WTC11 (cell line): ENCODE data around the gene ARHGAP44. TPM values are rescaled to one million over a fixed set of nuclear protein-coding genes. Genes with fewer than 3 reads are reported as not detected.

Experiments
- ATAC-seq: fragments of 200-7000 bp; cut with Tn5 transposase; 2 replicates; pipeline ENCODE4 v1.10.0; 2021; ENCODE audit warnings: mild to moderate bottlenecking, moderate library complexity
- CTCF ChIA-PET: fragments of 300-600 bp; sonication (Branson Sonifier 250); formaldehyde crosslinking; loops from one replicate; lab custom pipeline; 2021; ENCODE audit warnings: antibody characterized with exemption; lab: Charles Lee
- POLR2A ChIA-PET: fragments of 350-600 bp; sonication (Branson Sonifier 250); formaldehyde crosslinking; loops from one replicate; lab custom pipeline; 2021; ENCODE audit warnings: antibody characterized with exemption; lab: Charles Lee
- DNase-seq: peaks from one replicate; pipeline ENCODE4 v3.0.0; 2021; ENCODE audit warnings: low spot score
- H3K27ac Mint-ChIP-seq: 2 replicates; pipeline ENCODE4 v1.8.0; 2021; ENCODE audit warnings: mixed read lengths
- H3K27me3 Mint-ChIP-seq: 2 replicates; pipeline ENCODE4 v1.8.0; 2021; ENCODE audit warnings: low read depth, mild to moderate bottlenecking, moderate library complexity, mixed read lengths
- H3K36me3 Mint-ChIP-seq: 2 replicates; pipeline ENCODE4 v1.8.0; 2021; ENCODE audit warnings: mixed read lengths
- H3K4me1 Mint-ChIP-seq: 2 replicates; pipeline ENCODE4 v1.8.0; 2022; ENCODE audit warnings: mixed read lengths
- H3K4me3 Mint-ChIP-seq: 2 replicates; pipeline ENCODE4 v1.8.0; 2021; ENCODE audit warnings: mild to moderate bottlenecking, moderate library complexity, mixed read lengths
- H3K9me3 Mint-ChIP-seq: 2 replicates; pipeline ENCODE4 v1.8.0; 2021; ENCODE audit warnings: mixed read lengths
- ARID4B ChIP-seq: sonication (generic); formaldehyde crosslinking; IDR thresholded peaks from 2 replicates; pipeline ENCODE4 v1.8.0; 2023; ENCODE audit warnings: missing genetic modification reagents, mild to moderate bottlenecking, borderline replicate concordance
- CBFB ChIP-seq: sonication (generic); formaldehyde crosslinking; IDR thresholded peaks from 2 replicates; pipeline ENCODE4 v1.8.1; 2022; ENCODE audit warnings: mild to moderate bottlenecking, low read depth, missing genetic modification reagents
- FOXJ3 ChIP-seq: sonication (generic); formaldehyde crosslinking; IDR thresholded peaks from 2 replicates; pipeline ENCODE4 v1.9.0; 2021; ENCODE audit warnings: missing genetic modification reagents, mild to moderate bottlenecking, borderline replicate concordance
- GABPB1 ChIP-seq: sonication (generic); formaldehyde crosslinking; IDR thresholded peaks from 2 replicates; pipeline ENCODE4 v1.8.1; 2023; ENCODE audit warnings: mild to moderate bottlenecking, missing genetic modification reagents
- GRHL2 ChIP-seq: fragments of 250-450 bp; sonication (Bioruptor Pico); IDR thresholded peaks from 2 replicates; pipeline ENCODE4 v1.8.0; 2022; ENCODE audit warnings: mild to moderate bottlenecking, moderate library complexity; ENCODE audit not compliant: insufficient replicate concordance, severe bottlenecking
- IRF2 ChIP-seq: sonication (generic); formaldehyde crosslinking; IDR thresholded peaks from 2 replicates; pipeline ENCODE4 v1.8.0; 2022; ENCODE audit warnings: low read depth, missing genetic modification reagents, borderline replicate concordance
- MLX ChIP-seq: sonication (generic); formaldehyde crosslinking; IDR thresholded peaks from 2 replicates; pipeline ENCODE4 v1.8.1; 2023; ENCODE audit warnings: mild to moderate bottlenecking, missing genetic modification reagents, moderate library complexity
- PRDM15 ChIP-seq: sonication (generic); formaldehyde crosslinking; IDR thresholded peaks from 2 replicates; pipeline ENCODE4 v1.8.0; 2022; ENCODE audit warnings: missing genetic modification reagents
- SOX15 ChIP-seq: fragments of 250-450 bp; sonication (Bioruptor Pico); IDR thresholded peaks from 2 replicates; pipeline ENCODE4 v1.9.0; 2021; ENCODE audit warnings: mild to moderate bottlenecking
- SP1 ChIP-seq: sonication (generic); formaldehyde crosslinking; conservative IDR thresholded peaks from 2 replicates; pipeline ENCODE4 v1.8.1; 2022; ENCODE audit warnings: missing genetic modification reagents
- TCF7 ChIP-seq: sonication (generic); formaldehyde crosslinking; IDR thresholded peaks from 2 replicates; pipeline ENCODE4 v1.8.0; 2022; ENCODE audit warnings: mild to moderate bottlenecking, low read depth, missing genetic modification reagents, moderate library complexity
- USF1 ChIP-seq: sonication (generic); formaldehyde crosslinking; IDR thresholded peaks from 2 replicates; pipeline ENCODE4 v1.8.0; 2022; ENCODE audit warnings: mild to moderate bottlenecking, missing genetic modification reagents
- ZMAT4 ChIP-seq: fragments of 250-450 bp; sonication (Bioruptor Pico); IDR thresholded peaks from 2 replicates; pipeline ENCODE4 v1.9.0; 2021; ENCODE audit warnings: mild to moderate bottlenecking
- ZNF263 ChIP-seq: sonication (generic); formaldehyde crosslinking; IDR thresholded peaks from 2 replicates; pipeline ENCODE4 v1.8.1; 2022; ENCODE audit warnings: low read depth, mild to moderate bottlenecking, moderate library complexity, missing genetic modification reagents
- ZNF281 ChIP-seq: sonication (generic); formaldehyde crosslinking; IDR thresholded peaks from 2 replicates; pipeline ENCODE4 v1.8.0; 2023; ENCODE audit warnings: mild to moderate bottlenecking, missing genetic modification reagents
- total RNA-seq: library from RNA; stranded (reverse); gene quantifications from 3 replicates; pipeline ENCODE4 v1.2.3, GENCODE V29; 2021
- TF ChIP-seq, protein P1 (sequence below): fragments of 250-450 bp; sonication (Bioruptor Pico); IDR thresholded peaks from 2 replicates; pipeline ENCODE4 v1.8.0; 2021; ENCODE audit warnings: mild to moderate bottlenecking
- TF ChIP-seq, protein P2 (sequence below): fragments of 250-450 bp; sonication (Bioruptor Pico); IDR thresholded peaks from 2 replicates; pipeline ENCODE4 v2.1.2; 2022; ENCODE audit warnings: mild to moderate bottlenecking, moderate library complexity

Gene ARHGAP44
- total RNA-seq, 1 experiment from 2014 or later = 23.8 TPM

DNA sequence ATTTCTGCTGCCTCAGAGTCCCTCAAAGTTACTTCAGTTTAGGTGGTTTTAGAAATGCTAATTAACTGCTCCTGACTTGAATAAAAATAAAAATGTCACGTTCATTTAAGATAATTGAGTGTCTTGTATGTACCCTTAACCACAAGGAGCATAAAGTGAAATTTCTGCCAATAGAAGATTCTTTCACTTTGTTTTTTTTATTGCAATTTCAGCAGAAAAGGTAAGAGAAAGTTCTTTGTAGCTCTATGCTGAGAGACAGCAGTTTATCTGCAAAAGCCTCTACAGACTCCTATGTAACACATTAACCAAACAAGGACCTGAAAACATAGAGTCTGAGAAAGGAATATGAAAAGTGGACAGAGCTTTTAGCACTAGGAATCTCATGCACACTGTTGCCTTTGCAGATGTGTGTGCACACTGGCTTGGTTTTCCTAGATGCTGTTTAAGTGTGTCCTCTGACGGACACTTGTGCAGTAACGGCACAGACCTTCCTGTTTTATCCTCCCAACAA is 11.6 kb downstream of the ARHGAP44 start:
- Mint-ChIP-seq H3K36me3 (peaks cover 2% of the 10 kb centered on the region; the same call in 1 of the 2 replicates), H3K4me3 (no peak overlapping the region), H3K9me3 (peaks cover 11% of the 10 kb centered on the region), H3K4me1 (peaks cover 23% of the 10 kb centered on the region), H3K27me3 (no peaks in the 10 kb centered on the region), H3K27ac (peak overlapping the region; percentile 50)
- TF ChIP-seq ZMAT4 (CRISPR knock-in tag) (no peak), SP1 (no peak), PRDM15 (no peak), TCF7 (CRISPR knock-in tag) (no peak), ARID4B (CRISPR knock-in tag) (no peak), FOXJ3 (no peak), SOX15 (CRISPR knock-in tag) (no peak), IRF2 (no peak), MLX (CRISPR knock-in tag) (no peak)
- TF ChIP-seq, protein P1, sequence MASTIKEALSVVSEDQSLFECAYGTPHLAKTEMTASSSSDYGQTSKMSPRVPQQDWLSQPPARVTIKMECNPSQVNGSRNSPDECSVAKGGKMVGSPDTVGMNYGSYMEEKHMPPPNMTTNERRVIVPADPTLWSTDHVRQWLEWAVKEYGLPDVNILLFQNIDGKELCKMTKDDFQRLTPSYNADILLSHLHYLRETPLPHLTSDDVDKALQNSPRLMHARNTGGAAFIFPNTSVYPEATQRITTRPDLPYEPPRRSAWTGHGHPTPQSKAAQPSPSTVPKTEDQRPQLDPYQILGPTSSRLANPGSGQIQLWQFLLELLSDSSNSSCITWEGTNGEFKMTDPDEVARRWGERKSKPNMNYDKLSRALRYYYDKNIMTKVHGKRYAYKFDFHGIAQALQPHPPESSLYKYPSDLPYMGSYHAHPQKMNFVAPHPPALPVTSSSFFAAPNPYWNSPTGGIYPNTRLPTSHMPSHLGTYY (CRISPR knock-in tag) = no peak
- TF ChIP-seq, protein P2, sequence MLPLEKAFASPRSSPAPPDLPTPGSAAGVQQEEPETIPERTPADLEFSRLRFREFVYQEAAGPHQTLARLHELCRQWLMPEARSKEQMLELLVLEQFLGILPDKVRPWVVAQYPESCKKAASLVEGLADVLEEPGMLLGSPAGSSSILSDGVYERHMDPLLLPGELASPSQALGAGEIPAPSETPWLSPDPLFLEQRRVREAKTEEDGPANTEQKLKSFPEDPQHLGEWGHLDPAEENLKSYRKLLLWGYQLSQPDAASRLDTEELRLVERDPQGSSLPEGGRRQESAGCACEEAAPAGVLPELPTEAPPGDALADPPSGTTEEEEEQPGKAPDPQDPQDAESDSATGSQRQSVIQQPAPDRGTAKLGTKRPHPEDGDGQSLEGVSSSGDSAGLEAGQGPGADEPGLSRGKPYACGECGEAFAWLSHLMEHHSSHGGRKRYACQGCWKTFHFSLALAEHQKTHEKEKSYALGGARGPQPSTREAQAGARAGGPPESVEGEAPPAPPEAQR (CRISPR knock-in tag) = no peak
- CTCF ChIA-PET = interaction anchor here (0.9 to 1.4 kb wide), 2 partner anchors 59 to 459 kb away, joined by 3 read pairs; no protein-coding TSS in a partner anchor
- DNase-seq (no peak), ATAC-seq (no peak)
- POLR2A ChIA-PET = no interaction called here

GRCh38 chr17:12806630-12807029 is 17.3 kb downstream of the ARHGAP44 start:
- Mint-ChIP-seq H3K27me3 (no peaks in the 10 kb centered on the region), H3K36me3 (peaks cover 43% of the 10 kb centered on the region), H3K4me1 (peaks cover 10% of the 10 kb centered on the region; the same call in 1 of the 2 replicates), H3K27ac (no peak overlapping the region), H3K9me3 (peaks cover 53% of the 10 kb centered on the region), H3K4me3 (no peak overlapping the region)
- ATAC-seq (no peak), DNase-seq (no peak)
- CTCF ChIA-PET = no interaction called here
- POLR2A ChIA-PET = no interaction called here
- TF ChIP-seq ZNF263 (CRISPR knock-in tag) (no peak), ZNF281 (CRISPR knock-in tag) (no peak), USF1 (no peak), CBFB (CRISPR knock-in tag) (no peak), GRHL2 (CRISPR knock-in tag) (no peak), GABPB1 (CRISPR knock-in tag) (no peak)
